NOMO-1 (cell line): ENCODE data around the gene IL23R.
A peak's percentile ranks its signal among the peaks of the same experiment; 100 is the strongest.
"Not testable (repeated sequence)": the region's sequence is repeated elsewhere in the genome, so short reads cannot be mapped to it uniquely, and the experiment has no call there.

Experiments
- DNase-seq, 2 experiments: peaks; one replicate each; lab custom pipeline; 2025; ENCODE audit not compliant: unreplicated experiment in 2 of 2; lab: John Stamatoyannopoulos, UW

The IL23R gene

DNA sequence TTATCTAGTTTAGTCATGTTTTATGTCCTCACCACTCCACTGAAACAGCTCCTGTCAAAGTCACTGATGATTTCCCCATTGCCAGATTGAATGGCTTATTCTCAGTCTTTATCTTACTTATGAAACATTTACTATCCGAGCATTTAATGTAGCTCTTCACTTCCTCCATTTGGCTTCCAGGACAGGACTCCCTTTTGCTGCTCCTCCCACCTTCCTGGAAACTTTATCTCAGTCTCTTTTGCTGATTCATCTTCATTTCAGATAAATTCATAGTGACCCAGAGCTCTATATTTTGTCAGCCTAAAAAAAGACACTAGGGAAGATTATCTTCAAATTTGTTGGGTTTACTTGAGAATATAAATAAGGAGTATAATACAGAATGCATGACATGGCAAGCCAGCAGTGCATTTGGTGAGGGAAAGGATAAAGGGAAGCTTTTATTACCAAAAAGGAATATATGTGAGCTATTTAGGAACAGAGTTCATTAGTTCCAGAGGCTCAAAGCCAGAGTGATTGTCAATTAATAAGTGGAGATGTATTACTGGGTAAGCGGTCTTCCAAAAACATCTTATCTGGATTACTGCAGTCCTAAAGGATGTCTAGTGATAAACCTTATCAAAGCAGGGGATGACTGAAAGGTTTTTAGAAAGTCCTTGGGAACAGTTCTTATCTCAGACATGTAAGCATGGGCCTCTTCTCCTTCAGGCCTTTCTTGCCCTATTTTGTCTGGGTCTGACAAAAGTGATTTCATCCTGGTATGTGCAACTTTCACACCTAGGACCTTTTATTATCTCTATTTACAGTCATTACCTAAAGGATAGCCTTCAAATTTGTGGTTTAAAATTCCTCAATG is 25.6 kb downstream of the IL23R start:
- DNase-seq, result no peak

DNA sequence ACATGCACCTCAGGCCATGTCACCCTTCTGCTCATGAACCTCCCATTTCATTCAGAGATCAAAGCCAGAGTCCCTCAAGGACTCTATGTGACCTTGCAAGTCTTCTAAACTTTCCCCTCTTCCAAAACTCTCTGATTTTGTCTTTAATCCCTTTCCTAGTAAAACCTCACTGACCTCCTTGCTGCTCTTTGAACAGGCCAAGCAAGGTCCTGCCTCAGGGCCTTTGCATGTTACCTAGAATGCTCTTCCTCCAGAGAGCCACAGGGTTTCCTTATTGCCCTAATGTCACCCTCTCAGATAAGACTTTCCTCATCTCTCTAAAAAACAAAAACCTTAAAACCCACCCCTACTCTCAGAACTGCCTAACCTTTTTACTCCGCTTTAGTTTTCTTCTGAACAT is 26.6 kb downstream of the IL23R start:
- DNase-seq, result no peak

DNA sequence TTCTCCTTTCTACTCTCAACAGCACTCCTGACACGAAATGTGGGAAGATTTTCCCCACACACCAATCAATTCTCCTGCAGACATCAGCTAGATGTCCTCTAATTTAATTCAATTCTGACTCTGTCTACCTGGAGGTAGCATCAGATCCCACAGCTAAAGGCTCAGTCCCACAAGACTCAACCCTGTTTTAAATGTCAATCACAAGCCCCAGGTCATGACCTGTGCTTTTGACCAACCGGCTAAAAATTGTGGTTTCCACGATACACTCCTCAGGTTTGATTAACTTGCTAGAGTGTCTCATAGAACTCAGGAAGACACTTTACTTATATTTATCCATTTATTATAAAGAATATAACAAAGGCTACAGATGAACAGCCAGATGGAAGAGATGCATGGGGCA is 27.4 kb downstream of the IL23R start:
- no peak for DNase-seq

DNA sequence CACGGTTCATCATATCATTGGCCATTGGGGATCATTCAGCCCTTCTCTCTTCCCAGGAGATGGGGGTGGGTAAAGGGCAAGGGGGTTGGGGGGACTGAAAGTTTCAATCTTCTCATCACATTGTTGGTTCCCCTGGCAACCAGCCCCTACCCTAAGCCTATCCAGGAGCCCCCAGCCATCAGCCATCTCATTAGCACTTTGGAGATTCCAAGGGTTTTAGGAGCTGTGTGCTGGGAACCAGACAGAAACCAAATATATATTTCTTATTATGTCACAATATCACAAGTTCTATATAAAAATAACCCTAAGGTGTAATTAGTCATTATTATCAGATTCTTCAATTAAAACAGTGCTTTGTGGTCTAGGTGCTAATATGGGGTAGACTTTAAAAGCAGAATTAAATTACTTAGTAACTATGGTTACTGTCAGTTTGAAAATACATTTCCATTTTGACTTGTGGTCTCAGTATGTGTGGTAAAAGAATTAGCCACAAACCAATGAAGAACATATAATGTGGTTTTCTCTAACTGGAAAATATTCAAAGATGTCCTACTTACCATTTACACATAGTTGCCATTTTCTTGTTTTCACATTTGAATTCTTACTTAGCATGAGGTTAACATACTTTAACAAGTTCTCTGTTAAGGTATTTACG is 28.1 kb downstream of the IL23R start:
- DNase-seq, result no peak

DNA sequence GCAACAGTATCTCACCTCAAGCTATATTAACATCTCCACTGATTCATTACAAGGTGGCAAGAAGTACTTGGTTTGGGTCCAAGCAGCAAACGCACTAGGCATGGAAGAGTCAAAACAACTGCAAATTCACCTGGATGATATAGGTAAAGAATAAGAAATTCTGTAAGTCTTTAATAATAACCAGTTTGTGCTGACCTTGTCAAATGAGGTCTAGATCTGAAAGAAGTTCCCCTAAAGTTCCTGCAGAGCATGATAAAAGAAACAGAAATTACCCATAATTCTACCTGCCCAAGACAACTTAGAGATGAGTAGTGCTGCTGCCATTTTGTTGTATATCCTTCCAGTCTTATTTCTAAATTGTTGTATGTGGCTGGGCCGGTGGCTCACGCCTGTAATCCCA is 34.5 kb downstream of the IL23R start:
- DNase-seq, result no peak

DNA sequence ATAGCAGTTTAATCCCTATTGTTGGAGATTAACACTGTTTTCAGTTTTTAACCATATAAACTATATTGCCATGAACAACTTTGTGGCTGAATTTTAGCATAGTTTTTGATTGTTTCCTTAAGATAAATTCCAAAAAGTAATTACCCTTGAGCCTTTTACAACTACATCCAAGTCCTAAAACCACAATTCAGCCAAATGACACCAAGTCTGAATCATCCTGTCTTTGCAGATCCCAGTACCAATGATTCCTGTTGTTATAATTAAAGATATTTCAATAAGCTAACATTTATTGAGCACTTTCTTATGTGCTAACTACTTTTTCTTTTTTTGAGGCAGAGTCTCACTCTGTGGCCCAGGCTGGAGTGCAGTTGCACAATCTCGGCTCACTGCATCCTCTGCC is 35.6 kb downstream of the IL23R start:
- DNase-seq, result no peak

DNA sequence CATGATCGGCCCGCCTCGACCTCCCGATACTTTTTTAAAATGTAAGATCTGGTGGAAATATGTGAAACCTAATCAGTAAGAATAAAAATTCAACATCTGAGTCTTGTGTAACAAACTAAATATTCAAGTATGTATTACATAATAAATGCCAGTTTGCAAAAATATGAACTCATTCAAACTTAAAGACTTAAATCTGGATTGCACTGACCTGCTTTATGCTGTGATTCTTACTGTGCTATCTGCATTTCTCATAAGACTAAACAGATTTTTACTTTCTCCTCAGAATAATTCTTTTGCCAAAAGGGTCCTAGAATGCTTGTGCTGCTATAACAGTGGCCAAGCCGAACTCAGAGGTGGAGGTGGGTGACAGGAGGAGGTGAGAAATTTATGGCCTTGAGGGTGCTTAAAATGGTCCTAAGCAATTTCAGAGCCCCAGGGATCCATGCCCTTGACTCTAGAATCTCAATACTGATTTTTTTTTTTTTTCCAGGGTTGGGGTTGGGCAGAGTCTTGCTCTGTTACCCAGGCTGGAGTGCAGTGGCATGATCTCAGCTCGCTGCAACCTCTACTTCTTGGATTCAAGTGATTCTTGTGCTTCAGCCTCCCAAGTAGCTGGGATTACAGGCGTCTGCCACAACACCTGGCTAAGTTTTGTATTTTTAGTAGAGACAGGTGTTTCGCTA is 38.2 kb downstream of the IL23R start:
- DNase-seq, result no peak

DNA sequence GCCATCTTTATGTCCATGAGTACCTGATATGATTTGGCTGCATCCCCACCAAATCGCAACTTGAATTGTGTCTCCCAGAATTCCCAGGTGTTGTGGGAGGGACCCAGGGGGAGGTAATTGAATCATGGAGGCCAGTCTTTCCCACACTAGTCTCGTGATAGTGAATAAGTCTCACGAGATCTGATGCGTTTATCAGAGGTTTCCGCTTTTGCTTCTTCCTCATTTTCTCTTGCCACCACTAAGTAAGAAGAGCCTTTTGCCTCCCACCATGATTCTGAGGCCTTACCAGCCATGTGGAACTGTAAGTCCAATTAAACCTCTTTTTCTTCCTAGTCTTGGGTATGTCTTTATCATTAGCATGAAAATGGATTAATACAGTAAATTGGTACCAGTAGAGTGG is 41.1 kb downstream of the IL23R start:
- not testable (repeated sequence) for DNase-seq

DNA sequence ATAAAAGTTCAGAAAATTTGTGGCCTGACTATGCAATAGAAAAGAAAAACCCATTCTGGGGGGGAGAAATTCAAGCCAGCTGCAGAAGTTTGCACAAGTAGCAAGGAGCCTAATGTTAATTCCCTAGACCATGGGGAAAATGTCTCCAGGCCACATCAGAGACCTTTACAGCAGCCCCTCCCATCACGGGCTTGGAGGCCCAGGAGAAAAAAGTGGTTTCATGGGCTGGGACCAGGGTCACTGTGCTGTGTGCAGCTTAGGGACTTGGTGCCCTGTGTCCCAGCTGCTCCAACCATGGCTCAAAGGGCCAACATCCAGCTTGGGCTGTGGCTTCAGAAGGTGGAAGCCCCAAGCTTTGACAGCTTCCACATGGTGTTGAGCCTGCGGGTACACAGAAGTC is 42.0 kb downstream of the IL23R start:
- no peak for DNase-seq

DNA sequence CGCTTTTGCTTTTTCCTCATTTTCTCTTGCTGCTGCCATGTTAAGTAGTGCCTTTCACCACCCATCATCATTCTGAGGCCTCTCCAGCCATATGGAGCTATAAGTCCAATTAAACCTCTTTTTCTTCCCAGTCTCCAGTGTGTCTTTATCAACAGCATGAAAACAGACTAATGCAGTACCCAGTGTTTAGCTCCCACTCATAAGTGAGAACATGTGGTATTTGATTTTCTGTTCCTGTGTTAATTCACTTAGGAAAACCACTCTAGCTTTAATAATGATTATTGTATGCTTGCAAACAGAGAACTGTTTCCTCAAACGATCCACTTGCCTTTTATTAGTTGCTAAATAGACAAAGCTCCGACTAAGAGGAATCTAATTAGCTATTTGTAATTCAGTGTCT is 43.3 kb downstream of the IL23R start:
- no peak for DNase-seq

DNA sequence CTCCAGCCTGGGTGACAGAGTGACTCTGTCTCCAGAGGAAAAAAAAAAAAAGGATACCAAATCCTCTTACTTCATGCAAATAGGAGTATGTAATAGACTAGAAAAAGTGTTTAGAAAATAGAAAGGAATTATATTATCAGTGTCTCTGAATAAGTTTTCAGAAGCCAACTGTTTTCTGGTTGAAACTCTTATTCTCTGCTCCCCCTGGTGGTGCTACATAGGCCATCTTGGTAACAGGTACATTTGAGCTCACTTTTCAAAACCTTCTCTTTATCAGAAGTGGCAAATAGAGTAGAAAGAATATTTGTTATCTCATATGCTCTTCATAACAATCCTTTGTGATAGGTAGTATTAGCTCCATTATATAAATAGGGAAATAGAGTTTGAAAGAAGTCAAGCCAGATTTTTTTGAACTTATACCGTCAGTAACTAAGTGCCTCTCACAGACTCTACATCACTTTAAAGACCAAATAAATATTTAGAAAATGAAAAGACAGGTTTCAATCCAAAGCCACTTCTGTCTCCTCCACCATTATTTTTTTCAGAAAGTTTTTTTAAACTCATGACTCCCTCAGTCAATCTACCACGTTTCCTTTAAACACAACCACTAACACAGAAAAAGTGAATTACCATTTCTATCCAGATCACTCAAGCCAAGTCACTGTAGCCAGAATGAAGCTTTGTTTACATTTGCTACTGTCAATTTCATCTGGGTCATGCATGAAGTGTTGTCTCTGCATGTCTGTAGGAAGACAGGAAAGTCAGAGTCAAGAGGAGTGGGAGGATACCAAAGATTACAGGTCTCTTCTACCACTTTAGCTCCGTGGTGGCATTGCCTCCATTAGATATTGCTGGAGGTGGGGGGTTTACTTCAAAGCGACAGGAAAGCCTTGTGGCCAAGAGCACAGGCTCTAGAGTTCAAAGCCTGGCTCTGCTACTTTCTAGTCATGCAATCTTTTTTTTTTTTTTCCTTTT is 45.6 kb downstream of the IL23R start:
- no peak for DNase-seq

DNA sequence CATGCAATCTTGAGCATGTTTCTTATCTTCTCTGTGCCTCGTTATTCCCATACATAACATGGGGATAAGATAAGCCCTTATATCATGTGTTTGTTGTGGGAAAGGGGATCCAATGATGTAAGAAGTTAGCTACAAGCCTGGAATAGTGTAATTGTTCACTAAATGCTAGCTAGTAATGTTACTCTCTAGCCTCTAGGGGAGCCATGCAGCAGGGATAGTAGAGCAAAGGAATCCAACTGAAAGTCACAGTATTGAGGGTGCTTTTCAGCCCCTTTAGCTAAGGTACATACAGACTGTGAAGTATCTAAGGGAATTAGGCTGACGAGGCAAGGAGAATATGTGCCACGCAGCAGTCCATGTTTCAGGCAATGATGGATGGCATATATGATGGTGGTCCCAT is 46.9 kb downstream of the IL23R start:
- peak in 1 of 2 experiments; percentile 3 for DNase-seq

DNA sequence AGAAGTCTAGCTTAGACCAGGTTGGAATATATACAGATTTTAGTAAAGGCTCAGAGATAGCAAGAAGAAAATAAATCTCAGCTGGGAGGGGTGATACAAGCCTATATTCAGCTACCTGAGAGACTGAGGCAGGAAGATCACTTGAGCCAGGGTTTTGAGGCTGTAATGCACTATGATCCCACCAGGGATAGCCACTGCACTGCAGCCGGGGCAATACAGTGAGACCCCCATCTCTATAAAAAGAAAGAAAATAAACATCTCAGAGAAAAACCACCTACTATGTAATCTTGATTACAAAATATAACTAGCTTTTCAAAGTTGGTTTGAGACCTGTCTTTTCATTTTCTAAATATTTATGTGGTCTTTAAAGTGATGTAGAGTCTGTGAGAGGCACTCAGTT is 47.7 kb downstream of the IL23R start:
- DNase-seq, result no peak

DNA sequence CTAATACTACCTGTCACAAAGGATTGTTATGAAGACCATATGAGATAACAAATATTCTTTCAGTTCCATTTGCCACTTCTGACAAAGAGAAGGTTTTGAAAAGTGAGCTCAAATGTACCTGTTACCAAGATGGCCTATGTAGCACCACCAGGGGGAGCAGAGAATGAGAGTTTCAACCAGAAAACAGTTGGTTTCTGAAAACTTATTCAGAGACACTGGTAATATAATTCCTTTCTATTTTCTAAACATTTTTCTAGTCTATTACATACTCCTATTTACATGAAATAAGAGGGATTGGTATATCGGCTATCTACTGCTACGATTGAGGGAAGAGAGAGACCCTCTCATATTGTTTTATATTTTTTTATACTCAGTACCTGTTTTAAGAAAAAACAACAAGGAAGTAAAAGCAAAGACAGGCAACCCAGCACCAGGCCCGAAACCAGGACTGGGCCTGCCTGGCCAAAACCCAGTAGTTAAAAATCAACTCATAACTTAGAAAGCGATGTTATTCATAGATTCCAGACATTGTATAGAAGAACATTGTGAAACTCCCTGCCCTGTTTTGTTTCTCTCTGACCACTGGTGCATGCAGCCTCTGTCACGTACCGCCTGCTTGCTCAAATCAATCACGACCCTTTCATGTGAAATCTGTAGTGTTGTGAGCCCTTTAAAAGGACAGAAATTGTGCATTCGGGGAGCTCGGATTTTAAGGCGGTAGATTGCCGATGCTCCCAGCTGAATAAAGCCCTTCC is 48.3 kb downstream of the IL23R start:
- peak in 1 of 2 experiments; percentile 23 for DNase-seq

DNA sequence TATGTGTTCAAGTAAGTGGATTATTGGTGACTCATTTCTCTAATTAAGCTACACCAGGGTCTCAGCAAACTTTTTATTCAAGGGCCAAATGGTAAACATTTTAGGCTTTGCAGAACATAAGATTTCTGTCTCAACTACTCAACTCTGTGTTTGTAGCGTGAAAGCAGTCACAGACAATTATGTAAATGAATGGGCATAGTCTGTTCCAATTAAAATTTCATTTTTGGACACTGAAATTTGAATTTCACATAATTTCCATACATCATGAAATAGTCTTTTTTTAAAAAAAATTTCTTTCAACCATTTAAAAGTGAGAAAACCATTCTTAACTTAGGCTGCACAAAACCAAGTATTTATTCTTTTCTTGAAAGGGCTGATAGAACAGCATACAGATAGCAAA is 50.1 kb downstream of the IL23R start:
- DNase-seq, result no peak

DNA sequence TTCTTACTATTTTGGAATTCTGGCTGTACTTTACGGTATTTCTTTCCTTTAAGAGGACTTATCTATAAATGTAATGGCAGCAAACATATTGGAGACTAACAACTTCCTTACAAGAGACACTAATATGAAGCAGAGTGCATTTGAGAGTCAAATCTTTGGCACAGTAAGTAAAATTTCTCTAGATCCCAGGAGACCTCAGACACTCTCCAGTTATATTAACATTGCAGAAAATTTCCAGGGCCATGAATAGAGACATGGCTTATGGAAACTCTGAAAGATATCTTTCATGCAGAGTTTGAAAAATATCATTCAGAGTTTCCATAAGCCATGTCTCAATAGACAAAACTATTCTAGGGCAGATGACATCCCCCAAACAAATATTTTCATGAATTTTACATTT is 51.2 kb downstream of the IL23R start:
- DNase-seq, result no peak

DNA sequence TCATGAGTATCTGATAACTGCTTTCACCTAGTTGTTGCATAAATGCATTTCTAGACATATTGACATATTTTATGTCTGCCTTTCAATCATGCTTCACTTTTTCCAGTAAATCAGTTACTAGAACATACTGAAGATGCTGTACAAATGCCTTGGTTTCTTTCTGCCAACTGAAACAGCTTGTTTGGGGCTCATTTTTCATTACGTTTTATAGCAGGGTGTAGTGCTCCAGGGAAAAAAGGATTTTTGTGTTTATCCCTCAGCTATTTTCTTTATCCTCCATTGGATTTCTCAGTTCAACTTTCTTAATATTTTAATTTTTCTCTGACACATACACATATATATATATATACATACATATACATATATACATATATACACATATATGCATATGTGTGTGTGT is 51.7 kb downstream of the IL23R start:
- DNase-seq, result no peak

DNA sequence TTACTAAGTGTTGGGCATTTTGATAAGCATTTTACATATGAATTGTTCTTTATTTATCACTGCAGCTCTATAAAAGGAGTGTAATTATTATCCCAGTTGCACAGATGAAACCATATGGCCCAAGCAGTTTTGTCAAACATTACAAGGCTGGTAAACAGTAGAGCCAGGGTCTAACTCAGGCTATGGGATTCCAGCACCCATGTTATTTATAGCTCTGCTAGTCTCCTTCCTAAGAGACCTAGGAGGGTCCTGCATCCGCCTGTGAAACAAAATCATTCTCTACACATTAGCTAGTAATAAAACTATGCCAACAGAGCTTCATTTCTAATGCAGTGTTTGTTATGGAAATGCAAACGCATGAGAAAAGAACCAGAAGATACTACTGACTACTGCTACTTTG is 58.6 kb downstream of the IL23R start:
- no peak for DNase-seq

DNA sequence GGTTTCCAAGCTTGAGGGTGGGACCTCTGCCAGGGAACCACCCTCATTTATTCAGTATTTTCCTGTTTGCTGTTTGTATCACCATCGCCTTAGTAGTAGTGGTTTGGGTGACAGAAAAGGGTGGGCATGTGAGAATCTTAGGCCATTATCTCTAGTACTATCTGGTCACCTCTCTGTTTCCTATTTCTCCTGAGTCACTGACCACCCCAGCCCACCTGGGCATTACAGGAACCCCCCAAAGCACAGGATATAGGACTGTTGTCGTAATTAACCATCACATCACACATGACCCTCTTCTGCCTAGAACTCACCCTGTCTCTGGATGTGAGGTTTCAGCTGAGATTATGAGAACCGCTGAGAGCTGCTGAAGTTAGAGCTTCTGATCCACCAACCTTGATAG is 60.4 kb downstream of the IL23R start:
- DNase-seq, result no peak

DNA sequence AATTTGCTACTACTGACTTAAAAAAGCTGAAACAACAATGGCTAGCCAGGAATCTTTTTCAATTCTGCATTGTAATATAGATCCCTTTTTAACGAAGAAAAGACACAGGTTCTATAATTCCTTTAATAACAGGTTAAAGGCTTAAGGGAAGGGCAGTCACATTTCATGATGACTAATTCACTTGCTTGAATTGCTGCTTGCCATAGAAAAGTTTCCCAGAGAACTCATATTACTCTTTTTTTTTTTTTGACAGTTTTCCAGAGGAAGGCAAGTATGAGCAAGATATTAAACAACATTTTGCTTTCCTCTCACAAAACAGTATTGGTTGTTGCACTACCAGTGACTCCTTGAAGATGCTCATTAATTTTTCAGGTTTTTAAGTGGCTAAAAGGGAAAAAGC is 60.9 kb downstream of the IL23R start:
- DNase-seq, result no peak
